ENCODE measurements around the gene CTSL. TPM values are rescaled to one million over a fixed set of nuclear protein-coding genes. Genes with fewer than 3 reads are reported as not detected.

The CTSL gene
- total RNA-seq, 1 experiment from 2014 or later, result 39.7 TPM

GRCh38 chr9:87763286-87763685, 37.4 kb downstream of the CTSL start (continued):
- TF ChIP-seq E2F5 (CRISPR knock-in tag; IDR thresholded peaks at IDR 0.05), result no peak

- Mint-ChIP-seq H3K27ac (no peak overlapping the region), H3K9me3 (peaks cover 23% of the 10 kb centered on the region), H3K4me3 (no peak overlapping the region), H3K4me1 (peaks cover 34% of the 10 kb centered on the region), H3K36me3 (peaks cover 5% of the 10 kb centered on the region), H3K27me3 (ENCODE audit: low read depth) (no peaks in the 10 kb centered on the region; the same call in 1 of the 2 replicates)
- DNase-seq (ENCODE audit: low spot score) (no peak), ATAC-seq (no peak)
- no peak for TF ChIP-seq NFE2L1 (CRISPR knock-in tag; IDR thresholded peaks at IDR 0.05)
- no peak for TF ChIP-seq NR1H2 (CRISPR knock-in tag; IDR thresholded peaks at IDR 0.05)
- no peak for TF ChIP-seq TP53 (CRISPR knock-in tag; IDR thresholded peaks at IDR 0.05)
- no peak for TF ChIP-seq ZNF512 (CRISPR knock-in tag; IDR thresholded peaks at IDR 0.05; ENCODE audit: borderline replicate concordance)
- TF ChIP-seq ZNF263 (CRISPR knock-in tag; IDR thresholded peaks at IDR 0.05; ENCODE audit: low read depth), result no peak
- ChIA-PET CTCF (no interaction called here), POLR2A (no interaction called here)
These were observed 39.6 kb downstream of the CTSL start for GRCh38 chr9:87765521-87765920.

GRCh38 chr9:87766697-87767096, 40.8 kb downstream of the CTSL start:
- ATAC-seq, result peak; percentile 52
- H3K4me3 Mint-ChIP-seq, result no peak overlapping the region
- CTCF ChIA-PET, result no interaction called here
- no peaks in the 10 kb centered on the region for H3K36me3 Mint-ChIP-seq
- peaks cover 14% of the 10 kb centered on the region for H3K9me3 Mint-ChIP-seq
- H3K27me3 Mint-ChIP-seq (ENCODE audit: low read depth), result peaks cover 2% of the 10 kb centered on the region; the same call in 1 of the 2 replicates
- H3K27ac Mint-ChIP-seq, result no peak overlapping the region
- peaks cover 40% of the 10 kb centered on the region for H3K4me1 Mint-ChIP-seq
- POLR2A ChIA-PET, result no interaction called here
- DNase-seq (ENCODE audit: low spot score), result no peak
- no peak for TF ChIP-seq TEAD1 (CRISPR knock-in tag; IDR thresholded peaks at IDR 0.05)
- TF ChIP-seq E2F5 (CRISPR knock-in tag; IDR thresholded peaks at IDR 0.05), result no peak
- TF ChIP-seq ZNF512 (CRISPR knock-in tag; IDR thresholded peaks at IDR 0.05; ENCODE audit: borderline replicate concordance), result no peak
- TF ChIP-seq ZNF138 (CRISPR knock-in tag; conservative IDR thresholded peaks at IDR 0.05), result no peak
- TF ChIP-seq USF2 (CRISPR knock-in tag; IDR thresholded peaks at IDR 0.05), result no peak
- no peak for TF ChIP-seq AFF4 (CRISPR knock-in tag; IDR thresholded peaks at IDR 0.05; ENCODE audit: borderline replicate concordance)
- TF ChIP-seq MYBL2 (CRISPR knock-in tag; IDR thresholded peaks at IDR 0.05), result no peak
- no peak for TF ChIP-seq ZNF317 (CRISPR knock-in tag; IDR thresholded peaks at IDR 0.05; ENCODE audit: borderline replicate concordance, low read depth)
- no peak for TF ChIP-seq FOXP1 (CRISPR knock-in tag; IDR thresholded peaks at IDR 0.05; ENCODE audit: borderline replicate concordance)
- TF ChIP-seq STAT6 (CRISPR knock-in tag; conservative IDR thresholded peaks at IDR 0.05; ENCODE audit: low read depth), result no peak
- TF ChIP-seq TEAD4 (CRISPR knock-in tag; IDR thresholded peaks at IDR 0.05), result no peak

Data from WTC11 (cell line).